T-helper 1 cell treated with Interleukin-12 subunit alpha and Interleukin-12 subunit beta and Interleukin-4 antibody, amounts not matched to agents 30 ng/mL and 1 ng/mL, for 36 hours (primary cell): ENCODE results near the gene RIC8A. TPM values are rescaled to one million over a fixed set of nuclear protein-coding genes. Genes with fewer than 3 reads are reported as not detected.

Source experiments
- intact Hi-C: fragments of 100-400 bp; cut with micrococcal nuclease; formaldehyde crosslinking; loops from one replicate; pipeline ENCODE4 v1.15.1; 2024
- total RNA-seq: library from RNA; stranded (reverse); gene quantifications from 2 replicates; pipeline ENCODE4 v1.2.3, GENCODE V29; 2022

The RIC8A gene
- total RNA-seq, 1 donor from 2014 or later = 114 TPM

DNA sequence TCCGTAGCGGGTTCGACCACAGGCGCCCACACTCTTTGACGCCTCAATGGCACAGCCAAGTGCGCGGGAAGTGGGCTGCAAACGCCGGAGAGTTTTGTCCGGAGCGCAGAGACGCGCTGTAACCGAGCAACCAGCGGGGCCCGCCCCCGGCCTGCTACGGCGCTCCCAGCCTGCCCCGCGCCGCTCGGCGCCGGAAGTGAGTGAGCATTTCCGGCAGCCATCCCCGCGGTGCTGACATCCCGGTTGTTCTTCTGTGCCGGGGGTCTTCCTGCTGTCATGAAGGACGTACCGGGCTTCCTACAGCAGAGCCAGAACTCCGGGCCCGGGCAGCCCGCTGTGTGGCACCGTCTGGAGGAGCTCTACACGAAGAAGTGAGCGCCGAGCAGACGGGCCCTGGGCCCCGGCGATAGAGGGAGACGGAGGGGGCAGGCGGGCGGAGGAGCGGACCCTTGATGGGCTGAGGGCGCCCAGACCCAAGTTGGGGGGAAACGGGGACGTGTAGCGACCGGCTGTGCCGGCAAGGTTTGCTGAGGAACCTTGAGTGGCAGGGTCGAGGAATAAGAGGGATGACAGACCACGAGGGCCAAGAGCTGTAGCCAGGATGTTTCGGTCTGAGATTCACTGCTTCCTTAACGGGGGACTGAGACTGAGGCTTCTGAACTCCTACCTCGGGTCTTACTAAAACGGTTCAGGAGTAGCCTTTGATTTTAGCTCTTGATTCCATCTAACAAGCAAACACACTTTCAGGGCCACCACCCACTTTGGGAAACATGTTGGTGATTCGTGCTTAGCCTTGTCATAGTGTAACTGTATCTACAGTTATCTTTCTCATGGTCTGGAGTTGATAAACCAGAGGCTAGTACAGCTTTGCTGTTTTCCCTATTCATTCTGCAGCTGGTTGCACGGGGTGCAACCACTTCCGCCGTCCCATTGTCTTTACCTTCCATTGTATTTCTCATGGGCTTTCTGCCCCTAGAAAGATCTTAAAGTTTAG is 29.6 kb downstream of the RIC8A start, which contains the start of gene PSMD13:
Gene PSMD13, plus strand, starts transcription at position 203 of the 994 bp plus-strand sequence. Its CDS starts 74 bp downstream, at position 277.
- intact Hi-C loops = loop anchor here (1.0 to 5.0 kb wide), 13 partner anchors 30 to 510 kb away; partner anchors contain the start of genes BET1L, DEAF1, LMNTD2 and PGGHG

DNA sequence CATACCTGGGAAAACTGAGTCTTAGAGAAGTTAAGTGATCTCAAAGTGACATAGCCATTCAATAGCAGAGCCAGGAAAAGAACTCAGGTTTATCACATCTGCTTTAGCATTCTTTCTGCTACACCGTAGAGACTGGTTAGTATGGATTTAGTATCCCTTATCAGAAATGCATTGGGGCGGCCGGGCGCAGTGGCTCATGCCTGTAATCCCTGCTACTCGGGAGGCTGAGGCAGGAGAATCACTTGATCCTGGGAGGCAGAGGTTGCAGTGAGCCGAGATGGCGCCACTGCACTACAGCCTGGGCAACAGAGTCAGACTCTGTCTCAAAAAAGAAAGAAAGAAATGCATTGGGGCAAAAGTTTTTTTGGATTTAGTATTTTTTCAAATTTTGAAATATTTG is 30.8 kb downstream of the RIC8A start:
- intact Hi-C loops = loop anchor here (5.0 kb wide), 3 partner anchors 49 to 509 kb away; partner anchors contain the start of genes PGGHG, PHRF1 and TALDO1

DNA sequence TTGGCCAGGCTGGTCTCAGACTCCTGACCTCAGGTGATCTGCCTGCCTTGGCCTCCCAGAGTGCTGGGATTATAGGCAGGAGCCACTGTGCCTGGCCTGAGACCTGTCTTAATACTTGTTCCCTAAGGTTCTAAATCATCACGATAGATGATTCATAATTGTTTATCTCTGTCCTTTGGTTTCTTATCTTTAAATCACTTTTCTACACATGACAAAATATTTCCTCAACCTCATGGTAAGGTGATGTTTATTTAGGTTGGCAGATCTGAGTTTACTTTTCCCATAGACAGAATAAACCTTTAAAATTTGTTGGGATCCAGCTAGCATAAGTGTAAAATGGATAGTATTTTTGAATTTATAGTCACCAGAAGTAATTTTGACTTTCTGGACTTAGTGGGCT is 32.8 kb downstream of the RIC8A start:
- intact Hi-C loops = no loop called here

DNA sequence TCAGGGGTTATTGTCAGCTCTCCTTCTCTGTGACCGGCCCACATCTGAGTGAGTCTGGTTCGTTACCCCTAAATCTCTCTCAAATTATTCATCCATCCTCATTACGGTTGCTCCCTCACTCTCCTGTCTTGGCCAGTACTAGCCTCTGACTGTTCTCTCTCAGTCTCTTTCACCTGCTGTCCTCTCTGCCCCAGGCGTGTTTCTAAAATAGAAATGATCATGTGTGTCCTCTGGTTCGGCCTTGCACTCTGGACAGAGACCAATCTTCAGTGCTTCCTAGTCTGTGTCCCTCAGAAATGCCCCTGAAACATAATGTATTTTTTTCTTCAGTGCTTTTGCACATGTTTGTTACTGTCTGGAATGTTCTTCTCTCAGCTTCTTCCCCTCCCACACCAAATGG is 34.1 kb downstream of the RIC8A start:
- intact Hi-C loops = no loop called here

DNA sequence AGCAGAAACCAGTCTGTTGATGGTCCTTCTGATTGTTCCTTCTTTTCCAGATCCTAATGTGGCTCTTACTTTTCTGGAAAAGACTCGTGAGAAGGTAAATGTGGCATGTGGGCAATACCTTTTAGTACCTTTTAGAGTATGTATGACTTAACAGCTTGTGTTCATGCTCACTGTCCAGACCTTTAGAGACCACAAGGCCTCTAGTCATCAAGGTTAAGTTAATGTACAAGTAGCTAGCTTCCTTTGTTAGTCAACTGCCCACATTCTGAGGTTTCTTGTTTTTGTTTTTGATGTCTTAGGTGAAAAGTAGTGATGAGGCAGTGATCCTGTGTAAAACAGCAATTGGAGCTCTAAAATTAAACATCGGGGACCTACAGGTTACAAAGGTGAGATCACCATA is 36.9 kb downstream of the RIC8A start:
- intact Hi-C loops = no loop called here

DNA sequence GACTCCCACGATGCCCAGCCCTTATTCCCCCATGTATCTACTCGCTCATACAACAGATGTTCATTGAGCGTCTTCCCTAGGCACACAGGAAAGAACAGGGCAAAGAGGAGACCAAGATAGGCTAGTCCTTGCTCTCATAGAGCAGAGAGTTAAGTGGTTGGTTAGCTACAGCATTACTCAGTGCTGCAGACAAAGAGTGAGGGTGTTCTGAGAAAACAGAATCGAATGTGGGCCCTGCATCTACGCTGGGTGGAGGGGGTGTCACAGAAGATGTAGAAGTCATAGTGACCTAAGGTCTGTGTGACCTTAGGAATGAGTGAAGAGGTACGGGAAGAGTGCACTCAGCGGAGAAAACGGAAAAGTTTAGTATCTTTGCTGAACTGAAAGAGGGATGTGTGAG is 41.6 kb downstream of the RIC8A start:
- intact Hi-C loops = no loop called here

DNA sequence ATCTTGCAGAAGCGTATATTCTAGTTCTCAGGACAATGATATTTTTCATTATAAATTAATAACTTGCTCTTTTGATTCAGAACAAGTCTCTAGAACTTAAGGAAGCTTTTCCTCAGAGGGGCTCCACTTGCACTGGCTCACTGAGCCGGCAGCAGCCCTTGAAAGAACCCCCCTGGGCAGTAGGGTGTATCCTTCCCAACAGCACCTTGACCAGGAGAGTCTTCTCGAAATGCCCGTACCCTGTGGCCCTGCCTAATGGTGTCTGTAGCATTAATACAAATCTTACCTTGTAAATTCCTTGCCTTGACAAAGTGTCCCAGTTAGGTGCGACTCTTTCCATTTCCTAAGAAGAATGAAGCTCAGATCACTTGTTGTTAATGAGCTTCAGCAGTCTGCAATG is 42.8 kb downstream of the RIC8A start:
- intact Hi-C loops = loop anchor here (1.0 to 5.0 kb wide), 6 partner anchors 19 to 202 kb away; partner anchors contain the start of genes BET1L, PTDSS2 and RIC8A

DNA sequence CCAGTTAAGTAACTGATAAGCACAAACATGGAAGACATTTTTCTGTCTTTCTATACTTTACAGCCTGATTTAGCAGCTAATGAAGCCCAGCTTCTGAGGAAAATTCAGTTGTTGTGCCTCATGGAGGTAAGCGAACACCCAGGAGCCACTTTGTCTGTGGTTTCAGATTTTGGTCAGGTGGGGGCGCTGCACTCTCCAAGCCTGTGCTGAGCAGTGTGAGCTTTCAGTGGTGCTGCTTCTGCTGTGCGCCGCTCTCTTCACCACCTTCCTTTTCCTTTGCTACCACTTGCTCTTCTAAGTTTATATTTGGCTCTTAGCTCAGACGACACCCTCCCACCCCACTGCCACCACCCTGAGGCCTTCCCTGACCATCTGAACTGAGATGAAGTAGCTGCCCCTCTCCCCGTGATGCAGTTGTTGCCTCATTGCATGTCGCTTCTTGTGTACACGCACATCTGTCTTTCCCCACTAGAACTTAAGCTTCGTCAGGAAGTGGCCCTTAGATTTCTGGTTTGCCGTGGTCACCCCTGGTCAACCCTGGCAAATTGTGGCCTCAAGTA is 43.3 kb downstream of the RIC8A start:
- intact Hi-C loops = loop anchor here (1.0 to 5.0 kb wide), 7 partner anchors 18 to 201 kb away; partner anchors contain the start of genes BET1L, PTDSS2 and RIC8A

DNA sequence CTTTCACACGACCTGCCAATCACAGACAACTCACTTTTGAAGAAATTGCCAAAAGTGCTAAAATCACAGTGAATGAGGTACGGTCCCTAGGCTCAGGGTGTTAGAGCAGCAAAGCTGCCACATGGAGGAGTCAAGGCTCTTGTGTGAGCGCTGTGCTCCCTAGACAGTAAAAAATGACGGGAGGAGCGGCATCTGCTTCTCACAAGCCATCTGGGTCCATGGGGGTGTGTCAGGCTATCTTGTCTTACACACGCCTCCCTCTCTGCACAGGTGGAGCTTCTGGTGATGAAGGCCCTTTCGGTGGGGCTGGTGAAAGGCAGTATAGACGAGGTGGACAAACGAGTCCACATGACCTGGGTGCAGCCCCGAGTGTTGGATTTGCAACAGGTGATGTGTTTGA is 44.0 kb downstream of the RIC8A start:
- intact Hi-C loops = loop anchor here (1.0 to 5.0 kb wide), 6 partner anchors 17 to 201 kb away; partner anchors contain the start of genes BET1L, PTDSS2 and RIC8A

DNA sequence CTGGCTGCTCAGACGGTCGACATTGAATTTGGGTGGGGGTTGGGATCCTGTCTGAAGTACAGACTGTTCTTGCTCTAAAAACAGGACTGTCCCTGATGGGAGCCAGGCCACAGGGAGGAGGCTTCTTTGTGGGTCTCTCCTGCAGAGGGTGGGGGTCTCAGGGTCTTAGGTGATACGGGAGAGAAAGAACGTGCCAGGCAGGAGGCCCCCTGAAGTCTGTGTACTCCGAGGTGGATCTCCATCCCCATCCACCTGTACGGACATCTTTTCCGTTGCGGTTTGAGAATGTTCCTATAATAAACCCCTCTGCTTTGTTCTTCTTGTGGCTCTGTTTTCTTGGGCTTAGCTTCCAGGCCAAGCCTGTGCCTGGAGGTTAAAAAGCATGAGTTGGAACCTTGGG is 45.2 kb downstream of the RIC8A start:
- intact Hi-C loops = loop anchor here (5.0 kb wide), 2 partner anchors 45 to 200 kb away; partner anchors contain the start of genes BET1L, PTDSS2 and RIC8A

DNA sequence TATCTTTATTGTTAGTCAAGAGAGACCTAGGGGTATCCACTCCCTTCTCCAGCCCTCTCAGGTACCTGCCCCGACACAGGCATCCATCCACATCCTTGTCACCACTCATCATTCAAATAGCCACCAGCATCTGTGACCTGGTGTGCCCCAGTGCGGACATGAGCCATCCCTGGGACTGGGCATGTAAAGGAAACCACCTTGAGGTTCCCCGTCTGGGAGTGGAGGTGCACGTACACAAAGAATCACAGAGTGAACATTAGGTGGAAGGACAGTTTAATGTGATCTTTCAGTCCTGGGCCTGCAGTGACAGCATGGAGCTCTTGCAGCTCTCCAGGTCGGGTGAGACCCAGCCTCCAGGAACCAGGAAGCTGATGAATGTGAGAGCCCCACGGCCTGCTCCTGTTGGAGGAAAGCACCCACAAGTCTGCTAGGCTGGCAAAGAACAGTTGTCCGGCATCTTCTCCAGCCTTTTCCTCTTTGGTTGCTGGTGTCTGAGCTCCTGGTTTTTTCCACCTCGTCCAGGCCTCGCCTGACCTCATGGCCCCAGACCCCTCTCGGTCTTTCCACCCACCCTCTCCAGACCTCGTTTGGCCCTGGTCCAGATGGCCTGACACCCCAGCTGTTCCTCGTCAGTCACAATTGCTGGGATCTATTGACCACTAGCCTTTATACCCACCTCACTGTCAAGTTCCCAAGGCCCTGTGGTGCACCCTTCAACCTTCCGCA is 45.8 kb downstream of the RIC8A start:
- intact Hi-C loops = loop anchor here (5.0 kb wide), 2 partner anchors 46 to 199 kb away; partner anchors contain the start of genes BET1L, PTDSS2 and RIC8A

DNA sequence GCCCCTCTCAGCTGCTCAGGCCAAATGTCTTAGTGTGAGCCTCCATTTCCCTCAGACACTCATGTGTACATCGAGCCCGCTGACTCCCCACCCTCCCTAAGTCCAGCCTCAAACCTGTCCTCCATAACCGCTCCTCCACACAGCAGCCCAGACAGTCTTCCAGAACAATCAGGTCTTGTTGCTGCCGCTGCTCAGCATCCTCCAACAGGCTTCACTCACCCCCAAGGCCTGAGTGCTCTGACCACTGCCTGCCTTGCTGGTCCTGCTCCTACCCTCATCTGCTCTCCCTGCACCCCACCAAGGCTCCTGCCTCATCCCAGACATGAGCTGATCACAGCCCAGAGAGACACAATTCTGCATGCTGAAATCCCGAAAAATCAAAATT is 46.4 kb downstream of the RIC8A start:
- intact Hi-C loops = loop anchor here (5.0 kb wide), 2 partner anchors 47 to 198 kb away; partner anchors contain the start of genes BET1L, PTDSS2 and RIC8A

DNA sequence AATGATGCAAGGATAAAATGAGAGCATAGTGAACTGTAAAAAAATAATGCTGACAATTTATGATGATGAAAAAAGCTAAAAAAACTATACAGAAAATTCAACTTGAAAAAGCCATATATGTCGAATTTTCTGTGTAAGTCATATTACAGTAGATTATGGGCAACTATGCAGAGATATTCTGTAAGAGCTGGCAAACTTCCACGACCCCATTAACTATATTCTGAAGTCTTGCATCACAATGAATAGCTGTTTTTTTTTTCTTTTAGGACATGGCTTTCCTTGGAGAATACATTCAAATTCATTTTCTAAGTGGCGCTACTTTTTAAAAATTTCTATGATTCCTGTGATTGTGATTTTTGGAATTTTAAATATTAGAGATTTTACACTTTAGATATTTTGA is 47.7 kb downstream of the RIC8A start:
- intact Hi-C loops = no loop called here

DNA sequence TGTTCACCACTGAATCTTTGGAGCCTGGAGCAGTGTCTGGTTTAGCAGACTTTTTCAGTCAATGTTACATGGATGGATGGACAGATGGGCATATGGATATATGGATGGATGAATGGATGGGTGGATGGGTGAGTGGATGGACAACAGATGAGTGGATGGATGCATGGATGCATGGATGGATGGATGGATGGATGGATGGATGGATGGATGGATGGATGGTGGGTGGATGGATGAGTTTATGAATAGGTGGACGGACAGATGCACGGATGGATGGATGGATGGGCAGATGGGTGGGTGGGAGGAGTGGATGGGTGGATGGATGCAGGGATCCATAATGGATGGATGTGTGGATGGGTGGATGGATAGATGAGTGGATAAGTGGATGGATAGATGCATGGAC is 48.3 kb downstream of the RIC8A start:
- intact Hi-C loops = no loop called here

DNA sequence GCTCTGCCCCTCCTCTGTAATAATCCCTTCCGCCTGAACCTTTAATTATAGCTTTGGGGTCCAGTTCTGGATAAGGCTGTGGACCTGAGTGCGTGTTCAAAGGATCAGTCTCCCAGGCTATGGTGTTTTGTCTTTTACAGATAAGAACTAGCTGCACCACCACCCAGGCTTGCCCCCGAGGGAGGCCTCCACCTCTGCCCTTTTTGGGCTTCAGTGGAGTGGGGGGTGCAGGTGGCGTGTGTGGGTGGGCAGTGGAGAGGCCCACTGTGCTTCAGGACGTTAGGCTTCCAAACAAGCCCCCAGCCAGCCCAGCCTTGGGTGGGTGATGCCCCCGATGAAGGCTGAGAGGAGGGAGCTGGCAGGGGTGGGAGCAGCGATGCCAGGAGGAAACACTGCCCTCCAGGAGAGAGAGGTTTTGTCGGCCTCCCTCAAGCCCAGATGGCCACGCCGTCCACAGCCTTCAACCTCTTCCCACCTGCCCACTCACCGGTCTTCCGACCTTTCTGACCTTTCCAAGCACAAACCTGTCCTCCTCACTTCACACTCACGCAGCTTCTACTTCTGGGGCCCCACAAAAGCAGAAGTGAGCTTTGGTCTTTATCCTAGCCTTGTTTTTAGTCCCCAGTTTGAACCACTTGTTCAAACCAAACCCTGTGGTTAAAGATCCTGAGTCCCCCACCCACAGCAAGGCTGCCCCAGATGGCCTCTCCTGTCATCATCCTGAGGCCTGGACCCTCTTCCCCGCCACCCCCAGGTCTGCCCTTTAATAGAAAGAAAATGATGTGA is 49.6 kb downstream of the RIC8A start:
- intact Hi-C loops = no loop called here

DNA sequence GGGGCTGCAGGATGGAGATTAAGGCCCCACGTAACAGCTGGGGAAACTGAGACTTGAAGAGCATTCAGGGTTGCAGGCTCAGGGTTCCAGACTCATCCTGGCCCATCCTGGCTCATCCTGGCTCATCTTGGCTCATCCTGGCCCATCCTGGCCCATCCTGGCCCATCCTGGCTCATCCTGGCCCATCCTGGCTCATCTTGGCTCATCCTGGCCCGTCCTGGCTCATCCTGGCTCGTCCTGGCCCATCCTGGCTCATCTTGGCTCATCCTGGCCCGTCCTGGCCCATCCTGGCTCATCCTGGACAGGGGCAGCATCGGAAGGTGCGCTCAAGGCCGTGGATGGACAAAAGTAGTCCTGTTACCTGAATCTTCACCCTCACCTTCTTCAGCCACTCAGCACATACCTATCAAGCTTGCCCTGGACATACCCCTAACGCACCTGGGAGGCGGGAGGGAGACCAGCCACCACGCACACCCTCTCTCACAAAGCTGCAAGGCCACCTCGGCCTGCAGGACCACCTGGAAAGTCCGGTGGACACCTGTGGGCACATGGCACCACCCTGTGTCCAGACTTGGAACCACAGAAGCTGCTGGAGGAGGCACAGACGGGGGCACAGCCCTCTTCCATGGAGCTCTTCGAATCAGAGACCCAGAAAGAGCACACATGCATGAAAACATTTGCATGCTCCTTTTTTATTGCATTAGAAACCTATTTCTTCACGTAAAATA is 50.4 kb downstream of the RIC8A start:
- intact Hi-C loops = no loop called here

DNA sequence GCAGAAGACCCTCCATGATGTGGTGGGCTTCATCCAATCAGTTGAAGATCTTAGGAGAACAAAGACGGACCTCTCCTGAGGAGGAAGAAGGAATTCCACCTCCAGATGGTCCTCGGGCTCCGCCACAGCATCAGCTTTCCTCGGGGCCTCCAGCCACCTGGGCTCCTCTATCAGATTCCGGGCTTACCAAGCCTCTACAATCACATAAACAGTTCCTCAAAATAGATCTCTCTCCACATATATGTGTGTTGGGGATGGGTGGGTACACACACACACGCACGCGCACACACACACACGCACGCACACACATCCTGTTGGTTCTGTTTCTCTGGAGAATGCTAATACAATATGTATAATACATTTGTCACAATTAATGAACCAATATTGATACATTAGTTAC is 51.9 kb downstream of the RIC8A start:
- intact Hi-C loops = no loop called here

DNA sequence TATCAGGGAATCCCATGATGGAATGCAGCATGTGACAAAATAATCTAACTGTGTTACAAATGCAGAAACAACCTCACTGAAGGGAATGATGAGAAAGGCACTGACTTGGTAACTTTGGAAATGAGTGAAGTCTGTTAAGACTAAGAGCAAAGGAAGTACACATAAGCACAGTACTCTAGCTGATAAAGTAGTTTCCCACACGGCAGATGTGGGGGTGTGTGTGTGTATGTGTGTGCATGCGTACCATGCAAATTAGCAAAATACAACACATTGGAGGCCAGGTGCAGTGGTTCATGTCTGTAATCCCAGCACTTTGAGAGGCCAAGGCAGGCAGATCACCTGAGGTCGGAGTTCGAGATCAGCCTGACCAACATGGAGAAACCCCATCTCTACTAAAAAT is 54.1 kb downstream of the RIC8A start:
- intact Hi-C loops = no loop called here
